Mammary epithelial cell (primary cell): ENCODE data around the gene ABAT.
A peak's percentile ranks its signal among the peaks of the same experiment; 100 is the strongest.

Experiments
- CTCF ChIP-seq, 2 donors: IDR thresholded peaks in 1 of 2; conservative IDR thresholded peaks in 1 of 2; 2 replicates each; pipeline ENCODE4 v1.5.1; 2011 to 2012; ENCODE audit warnings: inconsistent platforms in 2 of 2, low read length in 2 of 2, mild to moderate bottlenecking in 2 of 2, control low read depth in 1 of 2, low read depth in 1 of 2; ENCODE audit not compliant: insufficient read depth in 1 of 2; ENCODE audit errors: extremely low read depth in 1 of 2
- EZH2 ChIP-seq: IDR thresholded peaks from 2 replicates; pipeline ENCODE4 v1.6.1; 2012; ENCODE audit warnings: low read length, inconsistent platforms, borderline replicate concordance

- TF ChIP-seq CTCF (conservative IDR thresholded peaks at IDR 0.05 in 1 of 2, IDR thresholded peaks at IDR 0.05 in 1 of 2; ENCODE audit: extremely low read depth in 1 of 2, insufficient read depth in 1 of 2, low read depth in 1 of 2, low read length in 2 of 2), result peak; percentile 31 to 49
- TF ChIP-seq EZH2, result no peak
Measured at GRCh38 chr16:8634991-8635736, 39.3 kb upstream of the ABAT start.
